ENCODE data around the gene RNF167. TPM values are rescaled to one million over a fixed set of nuclear protein-coding genes. Genes with fewer than 3 reads are reported as not detected.

RNF167 gene
- total and polyA plus RNA-seq, 2 experiments from 2014 or later, result 59.2 to 66.5 TPM

DNA sequence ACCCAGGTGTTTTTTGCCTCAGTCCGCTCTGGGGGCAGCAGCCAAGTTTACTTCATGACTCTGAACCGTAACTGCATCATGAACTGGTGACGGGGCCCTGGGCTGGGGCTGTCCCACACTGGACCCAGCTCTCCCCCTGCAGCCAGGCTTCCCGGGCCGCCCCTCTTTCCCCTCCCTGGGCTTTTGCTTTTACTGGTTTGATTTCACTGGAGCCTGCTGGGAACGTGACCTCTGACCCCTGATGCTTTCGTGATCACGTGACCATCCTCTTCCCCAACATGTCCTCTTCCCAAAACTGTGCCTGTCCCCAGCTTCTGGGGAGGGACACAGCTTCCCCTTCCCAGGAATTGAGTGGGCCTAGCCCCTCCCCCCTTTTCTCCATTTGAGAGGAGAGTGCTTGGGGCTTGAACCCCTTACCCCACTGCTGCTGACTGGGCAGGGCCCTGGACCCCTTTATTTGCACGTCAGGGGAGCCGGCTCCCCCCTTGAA, 42.8 kb upstream of the RNF167 start:
- TF ChIP-seq, protein P1, sequence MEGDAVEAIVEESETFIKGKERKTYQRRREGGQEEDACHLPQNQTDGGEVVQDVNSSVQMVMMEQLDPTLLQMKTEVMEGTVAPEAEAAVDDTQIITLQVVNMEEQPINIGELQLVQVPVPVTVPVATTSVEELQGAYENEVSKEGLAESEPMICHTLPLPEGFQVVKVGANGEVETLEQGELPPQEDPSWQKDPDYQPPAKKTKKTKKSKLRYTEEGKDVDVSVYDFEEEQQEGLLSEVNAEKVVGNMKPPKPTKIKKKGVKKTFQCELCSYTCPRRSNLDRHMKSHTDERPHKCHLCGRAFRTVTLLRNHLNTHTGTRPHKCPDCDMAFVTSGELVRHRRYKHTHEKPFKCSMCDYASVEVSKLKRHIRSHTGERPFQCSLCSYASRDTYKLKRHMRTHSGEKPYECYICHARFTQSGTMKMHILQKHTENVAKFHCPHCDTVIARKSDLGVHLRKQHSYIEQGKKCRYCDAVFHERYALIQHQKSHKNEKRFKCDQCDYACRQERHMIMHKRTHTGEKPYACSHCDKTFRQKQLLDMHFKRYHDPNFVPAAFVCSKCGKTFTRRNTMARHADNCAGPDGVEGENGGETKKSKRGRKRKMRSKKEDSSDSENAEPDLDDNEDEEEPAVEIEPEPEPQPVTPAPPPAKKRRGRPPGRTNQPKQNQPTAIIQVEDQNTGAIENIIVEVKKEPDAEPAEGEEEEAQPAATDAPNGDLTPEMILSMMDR (IDR thresholded peaks at IDR 0.05; ENCODE audit: poor library complexity), result no peak
- TF ChIP-seq EZH2phosphoT487 (IDR thresholded peaks at IDR 0.05; ENCODE audit: low read depth, severe bottlenecking, unreplicated experiment), result no peak
- TF ChIP-seq EZH2 (IDR thresholded peaks at IDR 0.05; ENCODE audit: borderline replicate concordance), result no peak
- Histone ChIP-seq H3K27me3 (no peaks in the 10 kb centered on the region), H2AFZ (no peak overlapping the region), H3K79me2 (no peaks in the 10 kb centered on the region), H3K36me3 (replicated peaks; ENCODE audit: insufficient read depth, low read depth) (no peaks in the 10 kb centered on the region), H3K4me3 (no peak overlapping the region), H3K4me1 (ENCODE audit: insufficient read depth) (peaks cover 4% of the 10 kb centered on the region), H3K4me2 (no peak overlapping the region), H3K9me2 (replicated peaks; ENCODE audit: insufficient read depth) (no peaks in the 10 kb centered on the region), H3K9me3 (ENCODE audit: low read depth) (no peaks in the 10 kb centered on the region), H3K27ac (no peak overlapping the region), H4K20me1 (ENCODE audit: insufficient read depth, poor library complexity, severe bottlenecking) (no peaks in the 10 kb centered on the region)
- 93% methylated on average over 10 of the region's 10 CpGs for WGBS (ENCODE audit: low lambda C conversion rate, missing lambda C conversion rate)
- no peak for DNase-seq (ENCODE audit: low spot score)

DNA sequence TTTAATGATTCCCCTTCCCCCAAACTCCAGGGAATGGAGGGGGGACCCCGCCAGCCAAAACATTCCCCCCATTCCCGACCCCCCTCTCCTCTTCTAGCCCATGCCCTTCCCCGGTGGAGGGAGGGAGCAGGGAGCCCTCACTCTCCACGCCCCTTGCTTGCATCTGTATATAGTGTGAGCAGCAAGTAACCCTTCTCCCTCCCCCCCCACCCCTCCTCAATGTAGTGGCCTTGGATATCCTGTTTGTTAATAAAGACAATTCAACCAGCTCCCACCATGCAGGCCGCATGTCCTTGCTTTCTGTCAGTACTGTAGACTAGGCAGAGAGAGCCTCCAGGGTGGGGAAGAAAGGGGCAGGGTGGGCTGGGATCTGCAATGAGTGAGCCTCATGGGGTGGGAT, 42.3 kb upstream of the RNF167 start:
- DNase-seq (ENCODE audit: low spot score), result no peak
- Histone ChIP-seq H2AFZ (no peak overlapping the region), H4K20me1 (ENCODE audit: insufficient read depth, poor library complexity, severe bottlenecking) (no peaks in the 10 kb centered on the region), H3K9me2 (replicated peaks; ENCODE audit: insufficient read depth) (no peaks in the 10 kb centered on the region), H3K27me3 (no peaks in the 10 kb centered on the region), H3K9me3 (ENCODE audit: low read depth) (no peaks in the 10 kb centered on the region), H3K4me3 (no peak overlapping the region), H3K36me3 (replicated peaks; ENCODE audit: insufficient read depth, low read depth) (no peaks in the 10 kb centered on the region), H3K4me1 (ENCODE audit: insufficient read depth) (peaks cover 4% of the 10 kb centered on the region), H3K27ac (no peak overlapping the region), H3K4me2 (no peak overlapping the region), H3K79me2 (no peaks in the 10 kb centered on the region)
- 68% methylated on average over 2 of the region's 5 CpGs for WGBS (ENCODE audit: low lambda C conversion rate, missing lambda C conversion rate)
- TF ChIP-seq, protein P1 (IDR thresholded peaks at IDR 0.05; ENCODE audit: poor library complexity), result no peak
- TF ChIP-seq EZH2phosphoT487 (IDR thresholded peaks at IDR 0.05; ENCODE audit: low read depth, severe bottlenecking, unreplicated experiment) (no peak), EZH2 (IDR thresholded peaks at IDR 0.05; ENCODE audit: borderline replicate concordance) (no peak)

DNA sequence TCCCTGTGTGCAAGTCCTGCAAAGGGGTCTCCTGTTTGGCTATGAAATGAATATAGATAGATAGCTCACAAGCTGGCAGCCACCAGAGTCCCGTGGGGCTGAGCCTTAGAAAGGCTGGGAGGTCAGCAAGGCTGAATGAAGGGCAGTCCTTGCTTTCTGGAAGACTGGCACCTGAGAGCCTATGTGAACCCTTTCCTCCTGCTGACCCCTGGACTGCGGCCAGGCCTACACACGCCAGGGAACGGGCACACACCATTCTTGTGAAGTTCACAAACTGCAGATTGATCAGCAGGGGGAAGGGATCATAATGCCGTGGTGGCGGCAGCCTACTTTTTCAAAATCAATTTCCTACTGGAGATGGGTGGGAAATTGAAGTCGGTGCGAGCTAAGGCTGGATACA, 41.7 kb upstream of the RNF167 start:
- no peaks in the 10 kb centered on the region for H3K9me3 ChIP-seq (ENCODE audit: low read depth)
- H3K4me3 ChIP-seq, result no peak overlapping the region
- no peaks in the 10 kb centered on the region for H3K36me3 ChIP-seq (replicated peaks; ENCODE audit: insufficient read depth, low read depth)
- H3K4me1 ChIP-seq (ENCODE audit: insufficient read depth), result peaks cover 6% of the 10 kb centered on the region
- H4K20me1 ChIP-seq (ENCODE audit: insufficient read depth, poor library complexity, severe bottlenecking), result no peaks in the 10 kb centered on the region
- H3K27me3 ChIP-seq, result no peaks in the 10 kb centered on the region
- WGBS (ENCODE audit: low lambda C conversion rate, missing lambda C conversion rate), result 93% methylated on average over 8 of the region's 8 CpGs
- no peak overlapping the region for H2AFZ ChIP-seq
- no peak for DNase-seq (ENCODE audit: low spot score)
- TF ChIP-seq EZH2phosphoT487 (IDR thresholded peaks at IDR 0.05; ENCODE audit: low read depth, severe bottlenecking, unreplicated experiment), result no peak
- TF ChIP-seq, protein P1 (IDR thresholded peaks at IDR 0.05; ENCODE audit: poor library complexity), result no peak
- no peak for TF ChIP-seq EZH2 (IDR thresholded peaks at IDR 0.05; ENCODE audit: borderline replicate concordance)
- H3K4me2 ChIP-seq, result peak overlapping the region; percentile 95
- H3K79me2 ChIP-seq, result no peaks in the 10 kb centered on the region
- H3K27ac ChIP-seq, result no peak overlapping the region
- no peaks in the 10 kb centered on the region for H3K9me2 ChIP-seq (replicated peaks; ENCODE audit: insufficient read depth)
